WI38 (cell line): Measurements from ENCODE around the gene GRM4.

Source experiments
- H3K4me3 ChIP-seq: 2 replicates; pipeline ENCODE4 v1.5.1; 2011; ENCODE audit warnings: low read depth, mild to moderate bottlenecking, control low read depth, low read length
- TF ChIP-seq, protein P1 (sequence below): IDR thresholded peaks from 2 replicates; pipeline ENCODE4 v1.5.1; 2012; ENCODE audit warnings: low read depth, mild to moderate bottlenecking, control low read depth, low read length

Gene GRM4

DNA sequence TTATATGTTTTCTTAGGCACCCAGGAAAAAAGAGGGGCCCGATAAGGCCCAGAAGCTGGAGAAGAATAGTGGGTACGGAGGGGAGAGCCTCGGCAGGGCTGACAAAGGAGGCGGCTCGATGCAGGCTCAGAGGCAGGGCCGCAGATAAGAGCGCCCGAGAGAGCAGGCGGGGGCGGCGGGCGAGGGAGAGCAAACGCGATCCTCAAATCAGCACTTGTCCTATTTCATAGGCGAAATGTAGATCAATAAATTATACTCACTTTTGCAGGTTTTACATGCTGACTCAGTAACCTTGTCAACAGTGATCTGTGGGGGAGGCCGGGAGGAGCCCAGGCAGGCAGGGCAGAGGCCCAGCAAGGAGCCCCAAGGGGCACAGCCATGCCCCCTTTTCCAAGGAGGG lies 42.6 kb downstream of the GRM4 start:
- TF ChIP-seq, protein P1, sequence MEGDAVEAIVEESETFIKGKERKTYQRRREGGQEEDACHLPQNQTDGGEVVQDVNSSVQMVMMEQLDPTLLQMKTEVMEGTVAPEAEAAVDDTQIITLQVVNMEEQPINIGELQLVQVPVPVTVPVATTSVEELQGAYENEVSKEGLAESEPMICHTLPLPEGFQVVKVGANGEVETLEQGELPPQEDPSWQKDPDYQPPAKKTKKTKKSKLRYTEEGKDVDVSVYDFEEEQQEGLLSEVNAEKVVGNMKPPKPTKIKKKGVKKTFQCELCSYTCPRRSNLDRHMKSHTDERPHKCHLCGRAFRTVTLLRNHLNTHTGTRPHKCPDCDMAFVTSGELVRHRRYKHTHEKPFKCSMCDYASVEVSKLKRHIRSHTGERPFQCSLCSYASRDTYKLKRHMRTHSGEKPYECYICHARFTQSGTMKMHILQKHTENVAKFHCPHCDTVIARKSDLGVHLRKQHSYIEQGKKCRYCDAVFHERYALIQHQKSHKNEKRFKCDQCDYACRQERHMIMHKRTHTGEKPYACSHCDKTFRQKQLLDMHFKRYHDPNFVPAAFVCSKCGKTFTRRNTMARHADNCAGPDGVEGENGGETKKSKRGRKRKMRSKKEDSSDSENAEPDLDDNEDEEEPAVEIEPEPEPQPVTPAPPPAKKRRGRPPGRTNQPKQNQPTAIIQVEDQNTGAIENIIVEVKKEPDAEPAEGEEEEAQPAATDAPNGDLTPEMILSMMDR: no peak
- no peak overlapping the region for H3K4me3 ChIP-seq

DNA sequence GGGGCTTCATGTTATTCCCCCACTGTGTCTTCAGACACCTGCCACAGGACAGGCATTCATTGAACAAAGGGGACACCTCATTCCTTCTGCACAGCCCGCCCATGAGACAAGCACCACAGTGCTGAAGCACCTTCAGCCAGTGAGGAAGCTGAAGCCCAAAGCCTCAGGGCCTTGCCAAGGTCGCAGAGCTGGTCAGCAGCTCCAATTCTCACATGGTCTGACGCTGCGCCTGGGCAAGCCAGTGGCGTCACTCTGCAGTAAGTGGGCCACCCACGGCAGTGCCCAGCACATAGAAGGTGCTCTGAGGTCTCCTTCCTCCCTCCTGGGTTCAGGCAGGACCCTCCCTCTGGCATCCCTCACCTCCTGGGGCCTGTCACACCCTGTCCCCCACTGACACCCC lies 43.2 kb downstream of the GRM4 start:
- TF ChIP-seq, protein P1: no peak
- H3K4me3 ChIP-seq: no peak overlapping the region

GRCh38 chr6:34102099-34102656 lies 43.7 kb downstream of the GRM4 start:
- TF ChIP-seq, protein P1: no peak
- H3K4me3 ChIP-seq: no peak overlapping the region

DNA sequence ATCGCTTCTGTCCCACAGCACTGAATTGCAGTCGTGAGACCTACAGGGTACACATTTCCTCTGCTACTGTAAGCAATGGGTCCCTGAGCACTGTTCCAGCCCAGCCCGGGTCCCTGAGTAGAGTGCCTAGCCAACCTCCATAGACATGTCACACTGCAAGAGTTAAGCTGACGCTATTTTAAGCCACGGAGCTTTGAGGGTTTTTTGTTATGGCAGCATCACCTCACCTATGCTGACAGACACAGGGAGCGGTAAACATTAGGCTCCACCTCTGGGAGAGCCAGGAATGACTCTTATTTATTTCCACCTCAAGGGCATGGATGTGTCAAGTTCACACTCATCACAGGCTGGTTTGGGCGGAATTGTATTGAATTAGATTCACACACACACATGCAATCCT lies 45.1 kb downstream of the GRM4 start:
- no peak overlapping the region for H3K4me3 ChIP-seq

DNA sequence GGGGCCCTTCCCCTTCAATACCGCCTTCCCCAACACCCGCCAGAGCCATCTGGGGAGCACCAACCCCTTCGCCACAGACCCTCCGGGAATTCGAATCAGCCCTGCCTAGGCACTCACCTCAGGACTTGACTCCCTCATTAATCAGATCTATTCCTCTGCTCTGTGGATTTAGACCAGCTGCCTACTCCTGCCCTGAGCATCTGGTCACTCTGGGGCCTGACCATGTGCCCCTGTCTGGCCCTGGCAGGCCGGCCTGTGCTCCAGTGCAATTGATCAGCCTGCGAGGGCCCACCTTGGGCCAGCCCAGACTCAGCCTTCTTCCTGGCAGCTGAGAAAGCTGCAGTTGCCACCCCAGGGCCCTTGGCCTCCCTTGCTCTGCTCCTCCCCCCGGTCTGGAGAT lies 46.0 kb downstream of the GRM4 start:
- no peak overlapping the region for H3K4me3 ChIP-seq
- TF ChIP-seq, protein P1: no peak

More for the DNA sequence above, 45.1 kb downstream of the GRM4 start:
- TF ChIP-seq, protein P1: no peak

DNA sequence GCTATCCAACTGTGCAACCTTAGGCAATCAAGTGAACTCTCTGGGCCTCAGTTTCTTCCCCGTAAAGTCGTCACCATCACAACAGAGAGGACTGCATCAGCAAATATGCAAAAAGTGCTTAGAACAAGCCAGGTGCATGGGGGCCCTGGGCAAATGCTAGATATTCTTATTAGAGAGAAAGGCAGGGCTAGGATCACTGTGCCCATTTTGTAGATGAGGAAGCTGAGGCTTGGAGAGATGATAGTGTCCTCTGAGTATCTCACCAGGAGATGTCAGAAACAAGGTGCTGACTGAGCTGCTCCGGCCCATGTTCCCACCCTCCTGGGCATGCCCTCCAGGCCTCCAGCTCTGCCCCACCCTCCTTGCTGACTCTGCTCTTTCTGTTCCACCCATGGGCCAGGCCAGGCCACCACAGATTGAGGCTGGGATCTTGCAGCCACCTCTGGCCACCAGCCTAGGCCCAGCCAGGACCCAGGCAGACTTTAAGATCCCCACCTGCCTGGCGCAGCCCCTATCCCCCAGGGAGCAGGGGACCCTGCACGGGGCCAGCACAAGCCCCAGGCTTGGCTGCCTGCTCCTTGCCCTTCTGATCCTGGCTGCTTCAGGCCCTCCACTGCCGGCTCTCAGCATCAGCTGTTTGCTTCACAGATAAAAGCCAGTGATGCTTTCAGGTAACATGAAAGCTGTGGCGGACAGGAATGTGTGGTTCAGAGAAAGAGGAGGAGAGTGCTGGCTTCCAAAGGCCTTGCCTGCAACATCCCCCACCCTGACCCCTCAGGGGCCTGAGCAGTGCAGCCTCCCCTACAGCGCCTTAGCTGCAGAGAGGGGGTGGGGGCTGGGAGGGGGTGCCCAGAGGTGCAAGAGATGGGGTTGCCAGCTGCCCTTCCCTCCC lies 47.6 kb downstream of the GRM4 start:
- H3K4me3 ChIP-seq: no peak overlapping the region
- TF ChIP-seq, protein P1: no peak

DNA sequence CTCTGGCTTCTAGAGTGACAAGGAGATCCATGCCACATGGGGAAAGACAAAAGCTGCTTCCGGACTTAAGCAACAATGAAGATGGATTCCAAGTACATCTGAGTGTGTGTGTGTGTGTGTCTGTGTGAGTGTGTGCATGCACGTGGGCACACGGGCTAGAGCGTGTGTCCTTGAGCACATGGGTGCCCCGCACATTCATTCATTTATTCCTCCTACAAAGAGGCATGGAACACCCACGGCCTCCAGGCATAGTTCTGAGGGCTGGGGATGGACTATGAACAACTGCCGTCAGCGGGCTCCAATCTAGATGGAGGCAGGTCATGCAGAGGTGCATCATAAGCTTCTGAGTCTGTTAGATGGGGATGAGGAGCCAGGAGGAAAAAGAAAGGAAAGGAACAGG lies 49.1 kb downstream of the GRM4 start:
- TF ChIP-seq, protein P1: no peak
- H3K4me3 ChIP-seq: no peak overlapping the region
